ENCODE measurements around the gene SNTG2. TPM values are rescaled to one million over a fixed set of nuclear protein-coding genes. Genes with fewer than 3 reads are reported as not detected.

SNTG2 gene
- total and polyA plus RNA-seq, 12 donors, result 0.26 to 4.3 (median 0.72) TPM; not detected in 1

GRCh38 chr2:1016500-1016899, 65.9 kb downstream of the SNTG2 start:
- intact Hi-C loops (cut with DNase I), result no loop called here
- TF ChIP-seq POLR2A (IDR thresholded peaks at IDR 0.05) (no peak), CTCF (IDR thresholded peaks at IDR 0.05) (no peak)
- Histone ChIP-seq H3K36me3 (replicated peaks in 1 of 2) (no peaks in the 10 kb centered on the region), H3K27ac (no peak overlapping the region), H3K9me3 (replicated peaks in 1 of 3) (no peaks in the 10 kb centered on the region), H3K4me1 (replicated peaks in 1 of 2) (no peaks in the 10 kb centered on the region), H3K27me3 (peaks cover 3% of the 10 kb centered on the region), H3K4me3 (no peak overlapping the region)
- WGBS, 4 donors, result 82 to 90% (median 86%) methylated on average over 8 of the region's 8 CpGs
- DNase-seq, result no peak

- 69 to 80% (median 77%) methylated on average over 6 of the region's 6 CpGs for WGBS, 4 donors
- intact Hi-C loops (cut with DNase I), result no loop called here
- Histone ChIP-seq H3K4me1 (replicated peaks in 1 of 2) (no peaks in the 10 kb centered on the region), H3K4me3 (no peak overlapping the region), H3K27ac (no peak overlapping the region), H3K27me3 (no peaks in the 10 kb centered on the region), H3K36me3 (replicated peaks in 1 of 2) (no peaks in the 10 kb centered on the region), H3K9me3 (replicated peaks in 1 of 3) (no peaks in the 10 kb centered on the region)
- TF ChIP-seq POLR2A (IDR thresholded peaks at IDR 0.05) (no peak), CTCF (IDR thresholded peaks at IDR 0.05) (no peak)
- no peak for DNase-seq
Observed at GRCh38 chr2:1017827-1018226, 67.2 kb downstream of the SNTG2 start.

GRCh38 chr2:1020206-1020605, 69.6 kb downstream of the SNTG2 start:
- WGBS, 4 donors, result 50 to 72% (median 66%) methylated on average over 2 to 3 of the region's 3 CpGs
- no peak for DNase-seq
- intact Hi-C loops (cut with DNase I), result no loop called here
- Histone ChIP-seq H3K4me1 (replicated peaks in 1 of 2) (no peaks in the 10 kb centered on the region), H3K4me3 (no peak overlapping the region), H3K36me3 (replicated peaks in 1 of 2) (no peaks in the 10 kb centered on the region), H3K27me3 (no peaks in the 10 kb centered on the region), H3K9me3 (replicated peaks in 1 of 3) (no peaks in the 10 kb centered on the region), H3K27ac (no peak overlapping the region)
- no peak for TF ChIP-seq POLR2A (IDR thresholded peaks at IDR 0.05)
- TF ChIP-seq CTCF (IDR thresholded peaks at IDR 0.05), result no peak

GRCh38 chr2:1022178-1022577, 71.5 kb downstream of the SNTG2 start:
- no peak for DNase-seq
- no peak for TF ChIP-seq POLR2A (IDR thresholded peaks at IDR 0.05)
- H3K36me3 ChIP-seq (replicated peaks in 1 of 2), result no peaks in the 10 kb centered on the region

GRCh38 chr2:1024981-1025380, 74.3 kb downstream of the SNTG2 start:
- no peak for TF ChIP-seq POLR2A (IDR thresholded peaks at IDR 0.05)
- no peak for TF ChIP-seq CTCF (IDR thresholded peaks at IDR 0.05)
- 54 to 72% (median 60%) methylated on average over 4 of the region's 4 CpGs for WGBS, 4 donors
- intact Hi-C loops (cut with DNase I), result no loop called here

More at GRCh38 chr2:1022178-1022577, 71.5 kb downstream of the SNTG2 start:
- Histone ChIP-seq H3K27me3 (no peaks in the 10 kb centered on the region), H3K4me3 (no peak overlapping the region), H3K9me3 (replicated peaks in 1 of 3) (no peaks in the 10 kb centered on the region), H3K27ac (no peak overlapping the region), H3K4me1 (replicated peaks in 1 of 2) (no peaks in the 10 kb centered on the region)
- 86 to 92% (median 89%) methylated on average over 17 of the region's 17 CpGs for WGBS, 4 donors
- intact Hi-C loops (cut with DNase I), result no loop called here

More at GRCh38 chr2:1024981-1025380, 74.3 kb downstream of the SNTG2 start:
- H3K9me3 ChIP-seq (replicated peaks in 1 of 3), result no peaks in the 10 kb centered on the region
- no peaks in the 10 kb centered on the region for H3K27me3 ChIP-seq
- DNase-seq, result no peak
- H3K27ac ChIP-seq, result no peak overlapping the region
- H3K36me3 ChIP-seq (replicated peaks in 1 of 2), result no peaks in the 10 kb centered on the region
- no peaks in the 10 kb centered on the region for H3K4me1 ChIP-seq (replicated peaks in 1 of 2)
- no peak overlapping the region for H3K4me3 ChIP-seq
